GM18858 (cell line): ENCODE data around the gene TXLNA.

Source experiments
- ATAC-seq: cut with Tn5 transposase; IDR thresholded peaks from one replicate; pipeline ENCODE4 v1.9.1; 2021; ENCODE audit not compliant: unreplicated experiment

TXLNA gene

GRCh38 chr1:32182060-32182459 is 2.6 kb downstream of the TXLNA start:
- ATAC-seq = no peak

- no peak for ATAC-seq
Measured at GRCh38 chr1:32184650-32185049, 5.2 kb downstream of the TXLNA start.

- no peak for ATAC-seq
Measured at GRCh38 chr1:32186077-32186476, 6.6 kb downstream of the TXLNA start.

GRCh38 chr1:32186491-32186890 is 7.0 kb downstream of the TXLNA start:
- ATAC-seq = no peak

- ATAC-seq = no peak
Measured at GRCh38 chr1:32187850-32188249, 8.4 kb downstream of the TXLNA start.

- no peak for ATAC-seq
Measured at GRCh38 chr1:32192220-32192948, 12.9 kb downstream of the TXLNA start.

- no peak for ATAC-seq
Measured at GRCh38 chr1:32194984-32195383, 15.5 kb downstream of the TXLNA start.

GRCh38 chr1:32195531-32195930 is 16.1 kb downstream of the TXLNA start:
- no peak for ATAC-seq

GRCh38 chr1:32195972-32196823 is 16.7 kb downstream of the TXLNA start:
- no peak for ATAC-seq

- no peak for ATAC-seq
Measured at GRCh38 chr1:32197074-32197473, 17.6 kb downstream of the TXLNA start.

- no peak for ATAC-seq
Measured at GRCh38 chr1:32197837-32198236, 18.4 kb downstream of the TXLNA start.

- ATAC-seq = no peak
Measured at GRCh38 chr1:32198237-32199042, 19.0 kb downstream of the TXLNA start.

GRCh38 chr1:32199043-32199716 is 19.7 kb downstream of the TXLNA start:
- no peak for ATAC-seq

GRCh38 chr1:32199717-32200072 is 20.2 kb downstream of the TXLNA start:
- no peak for ATAC-seq

- ATAC-seq = no peak
Measured at GRCh38 chr1:32200226-32201010, 20.9 kb downstream of the TXLNA start, which contains the start of gene CCDC28B. Gene CCDC28B, plus strand, starts transcription at chr1:32200595. Its CDS starts 1,341 bp downstream, at chr1:32201936.

- no peak for ATAC-seq
Measured at GRCh38 chr1:32201011-32201855, 21.8 kb downstream of the TXLNA start.

- no peak for ATAC-seq
Measured at GRCh38 chr1:32204943-32205361, 25.5 kb downstream of the TXLNA start.

GRCh38 chr1:32205401-32206370 is 26.2 kb downstream of the TXLNA start, which contains the start of gene IQCC:
Gene IQCC, plus strand, starts transcription at chr1:32205671. Its CDS starts 11 bp downstream, at chr1:32205682.
- ATAC-seq = no peak
